Heart left ventricle (tissue), 16 donors: ENCODE measurements around the gene HERPUD1. TPM values are rescaled to one million over a fixed set of nuclear protein-coding genes. Genes with fewer than 3 reads are reported as not detected.

Experiments
- ATAC-seq, 4 donors: fragments of 200-7000 bp; cut with Tn5 transposase; one replicate each; pipeline ENCODE4 v1.9.1; 2020 to 2022; ENCODE audit warnings: moderate library complexity in 4 of 4, mild to moderate bottlenecking in 3 of 4, moderate number of reproducible peaks in 1 of 4
- DNase-seq, 5 donors: peaks; one replicate each; pipeline ENCODE4 v3.0.0-alpha.2; 2020
- H3K27ac ChIP-seq, 12 donors: fragments of 200-600 bp; sonication (generic) in 4 of 12; one replicate each; pipeline versions ENCODE4 v1.5.0 to v1.8.0; 2016 to 2022; ENCODE audit warnings: mild to moderate bottlenecking in 2 of 12
- H3K27me3 ChIP-seq, 9 donors: fragments of 200-600 bp; sonication (generic) in 2 of 9; one replicate each; pipeline versions ENCODE4 v1.5.1 to v1.8.0; 2016 to 2022; ENCODE audit warnings: mild to moderate bottlenecking in 3 of 9
- H3K36me3 ChIP-seq, 9 donors: fragments of 200-600 bp; sonication (generic) in 2 of 9; one replicate each; pipeline versions ENCODE4 v1.5.0 to v1.8.0; 2018 to 2022; ENCODE audit warnings: mild to moderate bottlenecking in 2 of 9
- H3K4me1 ChIP-seq, 12 donors: fragments of 200-600 bp; sonication (generic) in 4 of 12; one replicate each; pipeline versions ENCODE4 v1.5.0 to v1.8.0; 2016 to 2022; ENCODE audit warnings: mild to moderate bottlenecking in 3 of 12
- H3K4me3 ChIP-seq, 12 donors: fragments of 200-600 bp; sonication (generic) in 4 of 12; one replicate each; pipeline versions ENCODE4 v1.5.0 to v1.8.0; 2017 to 2022; ENCODE audit warnings: mild to moderate bottlenecking in 9 of 12, moderate library complexity in 4 of 12
- H3K9me3 ChIP-seq, 12 donors: fragments of 200-600 bp; sonication (generic) in 4 of 12; one replicate each; pipeline versions ENCODE4 v1.5.0 to v1.8.0; 2016 to 2022; ENCODE audit warnings: mild to moderate bottlenecking in 1 of 12
- CTCF ChIP-seq, 12 donors: fragments of 200-600 bp; sonication (generic) in 4 of 12; IDR thresholded peaks; one replicate each; pipeline versions ENCODE4 v1.5.0 to v1.8.0; 2018 to 2022; ENCODE audit warnings: antibody characterized with exemption in 12 of 12, mild to moderate bottlenecking in 5 of 12
- POLR2A ChIP-seq, 2 donors: fragments of 450-650 bp; IDR thresholded peaks; one replicate each; pipeline ENCODE4 v1.6.1; 2017; ENCODE audit warnings: antibody characterized with exemption in 2 of 2, mild to moderate bottlenecking in 2 of 2, moderate library complexity in 2 of 2
- WGBS, 4 donors: extraction: QIAGEN DNeasy Blood & Tissue Kit in 2 of 4; methylation state at CpG; one replicate each; pipeline versions ENCODE4 v1.1.5 to v1.1.7; 2013 to 2018; 5-methylcytosine and 5-hydroxymethylcytosine counted together
- intact Hi-C, 10 donors: fragments of 100-400 bp; cut with DNase I; formaldehyde crosslinking; loops; one replicate each; pipeline versions ENCODE4 v1.11.1 to v1.14.2; 2022
- polyA plus RNA-seq, 2 donors: library from polyadenylated mRNA; stranded (reverse); fragments of 200-250 nt; gene quantifications; one replicate each; pipeline ENCODE4 v1.2.3, GENCODE V29; 2013
- total RNA-seq, 9 donors: library from RNA; depleted of rRNA in 2 of 9; stranded (reverse); fragments of >200 nt in 2 of 9; fragmentation: NEBNext Ultra II Directional in 3 of 9; extraction: Animal tissue kit (Norgen Biotek cat#: 25700) in 3 of 9; gene quantifications; one replicate each; pipeline versions ENCODE4 v1.1.0 to v1.2.4, GENCODE V29; 2016 to 2023
- donor health status: ischemic (EF 13 %, LVEDD 7.1; RV severe dilation, severe dysfunction).
- donor health status: healthy with polysubstance abuse.
- donor health status: DM: no; HTN: yes; CAD: no.
- donor health status: DM: no; HTN: no; CAD: no.
- donor health status: ischemic (EF 25% LVEDD 6.9; RV normal size, moderate dysfunction).
- donor health status: ischemic (EF 25% LVEDD 5.7; RV mildly dilated, moderate dysfunction).
- donor health status: healthy.
- donor health status: DM: yes; HTN: yes; CAD: no.
- donor health status: ischemic (EF 35%, LVEDD 5.7; RV mildly dilated, moderate dysfunction).
- donor health status: nonischemic (EF 11% LVEDD 7.7; RV severe dilation, severe dysfunction).
- donor health status: DM: yes; HTN: yes; CAD: no.
- donor health status: PGD.
- donor health status: ischemic (EF 29% LVEDD 5.4; RV normal size, mild dysfunction).
- donor health status: nonischemic (EF 23%, LVEDD 6.1; RV moderate dilation, normal function).

The HERPUD1 gene
- total and polyA plus RNA-seq, 11 donors, result 41.4 to 226 (median 117) TPM

- intact Hi-C loops, result loop anchor here in 7 of 10 donors (5.0 to 10.0 kb wide), 4 partner anchors 84 to 207 kb away; no protein-coding TSS in a partner anchor
- 58 to 69% (median 63%) methylated on average over 11 to 13 of the region's 13 CpGs for WGBS, 4 donors
- ATAC-seq (peak in 1 of 4 donors; percentile 6), DNase-seq (no peak)
- Histone ChIP-seq H3K27ac (peak overlapping the region in 3 of 12 donors; percentile 3 to 47 (median 13)), H3K4me1 (peaks cover 9 to 51% (median 31%) of the 10 kb centered on the region in 12 donors), H3K4me3 (no peak overlapping the region), H3K27me3 (no peaks in the 10 kb centered on the region), H3K36me3 (no peaks in the 10 kb centered on the region), H3K9me3 (no peaks in the 10 kb centered on the region)
- TF ChIP-seq CTCF (IDR thresholded peaks at IDR 0.05) (no peak), POLR2A (IDR thresholded peaks at IDR 0.05) (no peak)
Observed at GRCh38 chr16:56960681-56961281, 28.8 kb downstream of the HERPUD1 start.

- no peak overlapping the region for H3K4me3 ChIP-seq
- peak overlapping the region in 8 of 12 donors; percentile 3 to 65 (median 35) for H3K27ac ChIP-seq
- H3K27me3 ChIP-seq, result no peaks in the 10 kb centered on the region
- WGBS, 4 donors, result 43 to 66% (median 48%) methylated on average over 3 of the region's 3 CpGs
- DNase-seq, result no peak
- intact Hi-C loops, result loop anchor here in 7 of 10 donors (5.0 to 10.0 kb wide), 4 partner anchors 83 to 206 kb away; no protein-coding TSS in a partner anchor
- peaks cover 9 to 57% (median 37%) of the 10 kb centered on the region in 12 donors for H3K4me1 ChIP-seq
- no peaks in the 10 kb centered on the region for H3K36me3 ChIP-seq
- TF ChIP-seq POLR2A (IDR thresholded peaks at IDR 0.05) (no peak), CTCF (IDR thresholded peaks at IDR 0.05) (no peak)
- H3K9me3 ChIP-seq, result no peaks in the 10 kb centered on the region
- ATAC-seq, result no peak
Observed at GRCh38 chr16:56961386-56961785, 29.4 kb downstream of the HERPUD1 start.

- ATAC-seq (peak in 3 of 4 donors; percentile 30 to 41 (median 35)), DNase-seq (peak in 1 of 5 donors; percentile 45)
- TF ChIP-seq CTCF (IDR thresholded peaks at IDR 0.05) (no peak), POLR2A (IDR thresholded peaks at IDR 0.05) (no peak)
- peaks cover 9 to 62% (median 38%) of the 10 kb centered on the region in 12 donors for H3K4me1 ChIP-seq
- no peaks in the 10 kb centered on the region for H3K27me3 ChIP-seq
- H3K4me3 ChIP-seq, result no peak within 1 kb of the TSS
- peak within 1 kb of the TSS in 8 of 12 donors; percentile 5 to 65 (median 38) for H3K27ac ChIP-seq
- H3K9me3 ChIP-seq, result no peaks in the 10 kb centered on the region
- WGBS, 4 donors, result 34 to 43% (median 41%) methylated on average over 7 to 12 of the region's 12 CpGs
- no peaks in the 10 kb centered on the region for H3K36me3 ChIP-seq
- intact Hi-C loops, result loop anchor here in 7 of 10 donors (5.0 to 10.0 kb wide), 4 partner anchors 83 to 205 kb away; no protein-coding TSS in a partner anchor
Observed at GRCh38 chr16:56961851-56962281, 29.9 kb downstream of the HERPUD1 start, which contains the start of gene CETP. TSS of gene CETP (plus strand) at chr16:56961950. CDS start at chr16:56961980, 30 bp downstream.
